Measurements from ENCODE around the gene UBE2E2. TPM values are rescaled to one million over a fixed set of nuclear protein-coding genes. Genes with fewer than 3 reads are reported as not detected.

The UBE2E2 gene
- total and polyA plus RNA-seq, 7 experiments from 2014 or later: 2.4 to 28.8 (median 15.3) TPM

- peak overlapping the region in 1 of 10 donors; percentile 23 for H3K4me3 Mint-ChIP-seq
- H3K9me3 Mint-ChIP-seq: no peaks in the 10 kb centered on the region
- Histone ChIP-seq H3K4me3 (ENCODE audit: low read length) (no peak overlapping the region), H3K4me1 (ENCODE audit: control insufficient read depth in 2 of 2, insufficient read depth in 2 of 2, low read length in 2 of 2) (peaks cover 0 to 17% of the 10 kb centered on the region in 2 donors), H3K27me3 (ENCODE audit: control insufficient read depth in 2 of 2, insufficient read depth in 2 of 2, low read length in 2 of 2) (no peaks in the 10 kb centered on the region), H3K9me3 (ENCODE audit: control insufficient read depth in 2 of 3, low read length in 3 of 3) (no peaks in the 10 kb centered on the region), H3K36me3 (ENCODE audit: control insufficient read depth in 2 of 3, insufficient read depth in 3 of 3, low read length in 3 of 3) (no peaks in the 10 kb centered on the region), H3K27ac (ENCODE audit: low read depth, low read length) (no peak overlapping the region)
- no peak for ATAC-seq
- no peak for DNase-seq
- no peak overlapping the region for H3K27ac Mint-ChIP-seq
- ChIA-PET POLR2A (no interaction called here), CTCF (no interaction called here)
- intact Hi-C loops (cut with micrococcal nuclease): no loop called here
- H3K4me1 Mint-ChIP-seq: peaks cover 14 to 47% (median 37%) of the 10 kb centered on the region in 7 donors
- H3K36me3 Mint-ChIP-seq: no peaks in the 10 kb centered on the region
- peaks cover 0 to 9% (median 0%) of the 10 kb centered on the region in 5 donors for H3K27me3 Mint-ChIP-seq
Measured at GRCh38 chr3:23444386-23444785, 241.3 kb downstream of the UBE2E2 start.

GRCh38 chr3:23446301-23446700 lies 243.2 kb downstream of the UBE2E2 start:
- no peaks in the 10 kb centered on the region for H3K36me3 ChIP-seq (ENCODE audit: control insufficient read depth in 2 of 3, insufficient read depth in 3 of 3, low read length in 3 of 3)
- Mint-ChIP-seq H3K4me1 (peaks cover 9 to 28% (median 23%) of the 10 kb centered on the region in 7 donors), H3K36me3 (no peaks in the 10 kb centered on the region), H3K27me3 (peaks cover 0 to 9% (median 0%) of the 10 kb centered on the region in 5 donors), H3K4me3 (no peak overlapping the region), H3K9me3 (no peaks in the 10 kb centered on the region), H3K27ac (no peak overlapping the region)
- H3K4me3 ChIP-seq (ENCODE audit: low read length): no peak overlapping the region
- ChIA-PET CTCF (no interaction called here), POLR2A (no interaction called here)
- H3K9me3 ChIP-seq (ENCODE audit: control insufficient read depth in 2 of 3, low read length in 3 of 3): no peaks in the 10 kb centered on the region
- no peak overlapping the region for H3K27ac ChIP-seq (ENCODE audit: low read depth, low read length)
- DNase-seq (no peak), ATAC-seq (no peak)
- H3K4me1 ChIP-seq (ENCODE audit: control insufficient read depth in 2 of 2, insufficient read depth in 2 of 2, low read length in 2 of 2): peaks cover 0 to 7% of the 10 kb centered on the region in 2 donors
- H3K27me3 ChIP-seq (ENCODE audit: control insufficient read depth in 2 of 2, insufficient read depth in 2 of 2, low read length in 2 of 2): no peaks in the 10 kb centered on the region
- intact Hi-C loops (cut with micrococcal nuclease): no loop called here

GRCh38 chr3:23448998-23449537 lies 245.9 kb downstream of the UBE2E2 start:
- Mint-ChIP-seq H3K4me1 (peaks cover 0 to 4% (median 2%) of the 10 kb centered on the region in 7 donors), H3K27me3 (peaks cover 0 to 4% (median 0%) of the 10 kb centered on the region in 5 donors), H3K4me3 (no peak overlapping the region), H3K36me3 (no peaks in the 10 kb centered on the region), H3K27ac (no peak overlapping the region), H3K9me3 (no peaks in the 10 kb centered on the region)
- no peak overlapping the region for H3K27ac ChIP-seq (ENCODE audit: low read depth, low read length)
- ChIA-PET CTCF (no interaction called here), POLR2A (no interaction called here)
- no peak for ATAC-seq
- H3K4me1 ChIP-seq (ENCODE audit: control insufficient read depth in 2 of 2, insufficient read depth in 2 of 2, low read length in 2 of 2): no peaks in the 10 kb centered on the region
- H3K9me3 ChIP-seq (ENCODE audit: control insufficient read depth in 2 of 3, low read length in 3 of 3): no peaks in the 10 kb centered on the region
- H3K27me3 ChIP-seq (ENCODE audit: control insufficient read depth in 2 of 2, insufficient read depth in 2 of 2, low read length in 2 of 2): no peaks in the 10 kb centered on the region
- no peaks in the 10 kb centered on the region for H3K36me3 ChIP-seq (ENCODE audit: control insufficient read depth in 2 of 3, insufficient read depth in 3 of 3, low read length in 3 of 3)
- intact Hi-C loops (cut with micrococcal nuclease): no loop called here
- no peak overlapping the region for H3K4me3 ChIP-seq (ENCODE audit: low read length)
- DNase-seq: no peak

- Histone ChIP-seq H3K4me3 (ENCODE audit: low read length) (no peak overlapping the region), H3K27me3 (ENCODE audit: control insufficient read depth in 2 of 2, insufficient read depth in 2 of 2, low read length in 2 of 2) (no peaks in the 10 kb centered on the region), H3K9me3 (ENCODE audit: control insufficient read depth in 2 of 3, low read length in 3 of 3) (no peaks in the 10 kb centered on the region), H3K27ac (ENCODE audit: low read depth, low read length) (no peak overlapping the region), H3K4me1 (ENCODE audit: control insufficient read depth in 2 of 2, insufficient read depth in 2 of 2, low read length in 2 of 2) (no peaks in the 10 kb centered on the region), H3K36me3 (ENCODE audit: control insufficient read depth in 2 of 3, insufficient read depth in 3 of 3, low read length in 3 of 3) (no peaks in the 10 kb centered on the region)
- CTCF ChIA-PET: no interaction called here
- intact Hi-C loops (cut with micrococcal nuclease): no loop called here
- H3K36me3 Mint-ChIP-seq: no peaks in the 10 kb centered on the region
- peaks cover 0 to 3% (median 0%) of the 10 kb centered on the region in 5 donors for H3K27me3 Mint-ChIP-seq
- H3K27ac Mint-ChIP-seq: no peak overlapping the region
- peaks cover 0 to 3% (median 0%) of the 10 kb centered on the region in 7 donors for H3K4me1 Mint-ChIP-seq
- H3K9me3 Mint-ChIP-seq: peaks cover 0 to 3% (median 0%) of the 10 kb centered on the region in 11 donors
- POLR2A ChIA-PET: no interaction called here
- ATAC-seq (no peak), DNase-seq (no peak)
- no peak overlapping the region for H3K4me3 Mint-ChIP-seq
Measured at GRCh38 chr3:23450051-23450450, 246.9 kb downstream of the UBE2E2 start.

- Histone ChIP-seq H3K36me3 (ENCODE audit: control insufficient read depth in 2 of 3, insufficient read depth in 3 of 3, low read length in 3 of 3) (no peaks in the 10 kb centered on the region), H3K27ac (ENCODE audit: low read depth, low read length) (no peak overlapping the region), H3K4me3 (ENCODE audit: low read length) (no peak overlapping the region), H3K9me3 (ENCODE audit: control insufficient read depth in 2 of 3, low read length in 3 of 3) (no peaks in the 10 kb centered on the region), H3K27me3 (ENCODE audit: control insufficient read depth in 2 of 2, insufficient read depth in 2 of 2, low read length in 2 of 2) (no peaks in the 10 kb centered on the region), H3K4me1 (ENCODE audit: control insufficient read depth in 2 of 2, insufficient read depth in 2 of 2, low read length in 2 of 2) (no peaks in the 10 kb centered on the region)
- Mint-ChIP-seq H3K4me3 (no peak overlapping the region), H3K27me3 (peaks cover 0 to 3% (median 0%) of the 10 kb centered on the region in 5 donors), H3K27ac (no peak overlapping the region), H3K36me3 (no peaks in the 10 kb centered on the region), H3K4me1 (peaks cover 0 to 3% (median 0%) of the 10 kb centered on the region in 7 donors), H3K9me3 (peaks cover 0 to 3% (median 0%) of the 10 kb centered on the region in 11 donors)
- DNase-seq: no peak
- intact Hi-C loops (cut with micrococcal nuclease): no loop called here
- no peak for ATAC-seq
- CTCF ChIA-PET: no interaction called here
- POLR2A ChIA-PET: no interaction called here
Measured at GRCh38 chr3:23450806-23451205, 247.7 kb downstream of the UBE2E2 start.

- Mint-ChIP-seq H3K27ac (no peak overlapping the region), H3K27me3 (peaks cover 0 to 3% (median 0%) of the 10 kb centered on the region in 5 donors), H3K36me3 (peaks cover 0 to 5% (median 0%) of the 10 kb centered on the region in 5 donors), H3K4me1 (peaks cover 0 to 11% (median 4%) of the 10 kb centered on the region in 7 donors), H3K4me3 (no peak overlapping the region), H3K9me3 (peaks cover 0 to 5% (median 0%) of the 10 kb centered on the region in 11 donors)
- intact Hi-C loops (cut with micrococcal nuclease): no loop called here
- H3K4me1 ChIP-seq (ENCODE audit: control insufficient read depth in 2 of 2, insufficient read depth in 2 of 2, low read length in 2 of 2): no peaks in the 10 kb centered on the region
- no peak for DNase-seq
- H3K27me3 ChIP-seq (ENCODE audit: control insufficient read depth in 2 of 2, insufficient read depth in 2 of 2, low read length in 2 of 2): no peaks in the 10 kb centered on the region
- H3K4me3 ChIP-seq (ENCODE audit: low read length): no peak overlapping the region
- ATAC-seq: no peak
- CTCF ChIA-PET: no interaction called here
- POLR2A ChIA-PET: no interaction called here
- H3K36me3 ChIP-seq (ENCODE audit: control insufficient read depth in 2 of 3, insufficient read depth in 3 of 3, low read length in 3 of 3): no peaks in the 10 kb centered on the region
- no peak overlapping the region for H3K27ac ChIP-seq (ENCODE audit: low read depth, low read length)
- no peaks in the 10 kb centered on the region for H3K9me3 ChIP-seq (ENCODE audit: control insufficient read depth in 2 of 3, low read length in 3 of 3)
Measured at GRCh38 chr3:23452408-23452807, 249.3 kb downstream of the UBE2E2 start.

GRCh38 chr3:23455084-23455483 lies 252.0 kb downstream of the UBE2E2 start:
- peaks cover 0 to 12% (median 0%) of the 10 kb centered on the region in 5 donors for H3K36me3 Mint-ChIP-seq
- no peak overlapping the region for H3K4me3 ChIP-seq (ENCODE audit: low read length)
- DNase-seq (no peak), ATAC-seq (peak; percentile 18)
- H3K9me3 ChIP-seq (ENCODE audit: control insufficient read depth in 2 of 3, low read length in 3 of 3): no peaks in the 10 kb centered on the region
- CTCF ChIA-PET: no interaction called here
- H3K27ac Mint-ChIP-seq: no peak overlapping the region
- H3K4me3 Mint-ChIP-seq: no peak overlapping the region
- no peaks in the 10 kb centered on the region for H3K27me3 ChIP-seq (ENCODE audit: control insufficient read depth in 2 of 2, insufficient read depth in 2 of 2, low read length in 2 of 2)
- H3K36me3 ChIP-seq (ENCODE audit: control insufficient read depth in 2 of 3, insufficient read depth in 3 of 3, low read length in 3 of 3): no peaks in the 10 kb centered on the region
- H3K4me1 Mint-ChIP-seq: peaks cover 0 to 19% (median 12%) of the 10 kb centered on the region in 7 donors
- no peak overlapping the region for H3K27ac ChIP-seq (ENCODE audit: low read depth, low read length)
- no peaks in the 10 kb centered on the region for H3K4me1 ChIP-seq (ENCODE audit: control insufficient read depth in 2 of 2, insufficient read depth in 2 of 2, low read length in 2 of 2)
- intact Hi-C loops (cut with micrococcal nuclease): no loop called here
- H3K9me3 Mint-ChIP-seq: peaks cover 0 to 8% (median 0%) of the 10 kb centered on the region in 11 donors
- H3K27me3 Mint-ChIP-seq: peaks cover 0 to 3% (median 0%) of the 10 kb centered on the region in 5 donors
- POLR2A ChIA-PET: no interaction called here
